Common myeloid progenitor, CD34-positive (primary cell): Measurements from ENCODE around the gene GLI1.
"Not testable (repeated sequence)": the region's sequence is repeated elsewhere in the genome, so short reads cannot be mapped to it uniquely, and the experiment has no call there.

Experiments used
- CTCF ChIA-PET: fragments of 350-600 bp; sonication (Branson Sonifier 250); formaldehyde crosslinking; loops from one replicate; lab custom pipeline; 2021; ENCODE audit warnings: antibody characterized with exemption; lab: Charles Lee
- POLR2A ChIA-PET: fragments of 350-600 bp; sonication (Branson Sonifier 250); formaldehyde crosslinking; loops from one replicate; lab custom pipeline; 2021; ENCODE audit warnings: antibody characterized with exemption; lab: Charles Lee
- DNase-seq, 3 donors: peaks; one replicate each; pipeline versions ENCODE4 v3.0.0 to v3.0.0-alpha.2; 2013
- H3K27ac ChIP-seq, 2 experiments: 1 replicate in 1 of 2; 2 replicates in 1 of 2; pipeline ENCODE4 v1.7.0; 2013; ENCODE audit warnings: inconsistent platforms in 2 of 2, low read length in 2 of 2, mild to moderate bottlenecking in 2 of 2, low read depth in 1 of 2, moderate library complexity in 1 of 2; ENCODE audit not compliant: severe bottlenecking in 2 of 2, insufficient read depth in 1 of 2, poor library complexity in 1 of 2
- H3K27me3 ChIP-seq, 5 experiments: replicated peaks in 2 of 5; 1 replicate in 3 of 5; 2 replicates in 2 of 5; pipeline versions ENCODE4 v1.6.1 to v1.7.0; 2013; ENCODE audit warnings: low read length in 4 of 5, mild to moderate bottlenecking in 2 of 5, moderate library complexity in 2 of 5, inconsistent platforms in 1 of 5; ENCODE audit not compliant: insufficient read depth in 5 of 5, control insufficient read depth in 4 of 5
- H3K36me3 ChIP-seq, 4 experiments: 1 replicate in 2 of 4; 2 replicates in 2 of 4; pipeline versions ENCODE4 v1.6.1 to v1.7.0; 2013; ENCODE audit warnings: low read length in 3 of 4, control low read depth in 1 of 4, mild to moderate bottlenecking in 1 of 4; ENCODE audit not compliant: control insufficient read depth in 4 of 4, insufficient read depth in 4 of 4
- H3K4me1 ChIP-seq, 4 experiments: 1 replicate in 3 of 4; 2 replicates in 1 of 4; pipeline versions ENCODE4 v1.6.1 to v1.7.1; 2013; ENCODE audit warnings: low read length in 3 of 4, mild to moderate bottlenecking in 3 of 4, control low read depth in 1 of 4, inconsistent platforms in 1 of 4, moderate library complexity in 1 of 4; ENCODE audit not compliant: control insufficient read depth in 4 of 4, insufficient read depth in 4 of 4; ENCODE audit errors: control extremely low read depth in 1 of 4
- H3K4me3 ChIP-seq, 7 experiments: 1 replicate in 4 of 7; 2 replicates in 3 of 7; pipeline versions ENCODE4 v1.5.1 to v1.7.0; 2013; ENCODE audit warnings: mild to moderate bottlenecking in 7 of 7, low read length in 6 of 7, moderate library complexity in 6 of 7, inconsistent platforms in 2 of 7, low read depth in 2 of 7, control low read depth in 1 of 7; ENCODE audit not compliant: insufficient read depth in 4 of 7, control insufficient read depth in 1 of 7; ENCODE audit errors: extremely low read depth in 1 of 7
- H3K9me3 ChIP-seq, 5 experiments: 1 replicate in 4 of 5; 2 replicates in 1 of 5; pipeline versions ENCODE4 v1.6.1 to v1.7.1; 2013; ENCODE audit warnings: low read length in 4 of 5, mild to moderate bottlenecking in 2 of 5, inconsistent platforms in 1 of 5, low read depth in 1 of 5, moderate library complexity in 1 of 5; ENCODE audit not compliant: control insufficient read depth in 4 of 5, insufficient read depth in 2 of 5; ENCODE audit errors: control extremely low read depth in 1 of 5
- WGBS: methylation state at CpG from one replicate; pipeline ENCODE4 v1.1.5; 2013; ENCODE audit not compliant: insufficient coverage; 5-methylcytosine and 5-hydroxymethylcytosine counted together

GLI1 gene

GRCh38 chr12:57419495-57419894, 40.1 kb upstream of the GLI1 start:
- DNase-seq, result no peak
- POLR2A ChIA-PET, result interaction anchor here (0.6 kb wide), 1 partner anchor 17 kb away, joined by 3 read pairs; no protein-coding TSS in a partner anchor
- peaks cover 0 to 5% (median 0%) of the 10 kb centered on the region in 4 experiments for H3K4me1 ChIP-seq
- 80% methylated on average over 1 of the region's 2 CpGs for WGBS
- no peak overlapping the region for H3K4me3 ChIP-seq
- H3K36me3 ChIP-seq, result peaks cover 2 to 14% (median 9%) of the 10 kb centered on the region in 4 experiments
- CTCF ChIA-PET, result interaction anchor here (0.6 to 2.4 kb wide), 6 partner anchors 8 to 297 kb away, joined by 3 to 8 read pairs (median 5); no protein-coding TSS in a partner anchor
- no peak overlapping the region for H3K27ac ChIP-seq
- H3K9me3 ChIP-seq, result no peaks in the 10 kb centered on the region
- H3K27me3 ChIP-seq, result no peaks in the 10 kb centered on the region

DNA sequence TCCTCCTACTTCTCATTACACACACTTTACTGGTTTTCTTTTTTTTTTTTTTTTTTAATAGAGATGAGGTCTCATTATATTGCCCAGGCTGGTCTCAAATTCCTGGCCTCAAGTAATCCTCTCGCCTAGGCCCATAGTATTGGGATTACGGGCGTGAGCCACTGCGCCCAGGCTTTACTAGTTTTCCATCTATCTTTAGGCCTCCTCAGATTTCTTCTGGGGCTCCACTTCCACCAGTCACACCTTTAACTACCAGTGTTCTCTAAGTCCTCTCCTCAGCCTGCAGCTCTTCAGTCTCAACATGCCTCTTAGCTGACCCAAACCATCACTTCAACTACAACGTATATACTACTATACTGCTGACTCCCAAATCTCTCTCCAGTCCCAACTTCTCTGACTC, 39.1 kb upstream of the GLI1 start:
- Histone ChIP-seq H3K27me3 (no peaks in the 10 kb centered on the region), H3K27ac (no peak overlapping the region), H3K4me1 (peaks cover 0 to 5% (median 0%) of the 10 kb centered on the region in 4 experiments), H3K9me3 (no peaks in the 10 kb centered on the region), H3K4me3 (no peak overlapping the region), H3K36me3 (peaks cover 2 to 14% (median 9%) of the 10 kb centered on the region in 4 experiments)
- POLR2A ChIA-PET, result no interaction called here
- CTCF ChIA-PET, result interaction anchor here (2.4 to 2.8 kb wide), 2 partner anchors 10 to 36 kb away, joined by 6 to 14 read pairs; no protein-coding TSS in a partner anchor
- DNase-seq, result no peak
- WGBS, result 96% methylated on average over 5 of the region's 5 CpGs

DNA sequence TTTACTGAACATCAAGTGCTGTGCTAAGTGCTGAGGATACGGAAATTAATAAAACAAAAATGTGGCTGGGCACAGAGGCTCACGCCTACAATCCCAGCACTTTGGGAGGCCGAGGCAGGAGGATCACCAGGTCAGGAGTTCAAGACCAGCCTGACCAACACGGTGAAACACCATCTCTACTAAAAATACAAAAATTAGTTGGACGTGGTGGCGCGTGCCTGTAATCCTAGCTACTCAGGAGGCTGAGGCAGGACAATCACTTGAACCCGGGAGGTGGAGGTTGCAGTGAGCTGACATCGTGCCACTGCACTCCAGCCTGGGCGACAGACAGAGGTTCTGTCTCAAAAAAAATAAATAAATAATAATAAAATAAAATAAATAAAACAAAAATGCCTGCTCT, 32.6 kb upstream of the GLI1 start:
- 97% methylated on average over 6 of the region's 10 CpGs for WGBS
- H3K27ac ChIP-seq, H3K9me3 ChIP-seq, H3K4me3 ChIP-seq, DNase-seq, H3K27me3 ChIP-seq, POLR2A ChIA-PET: not testable (repeated sequence)
- CTCF ChIA-PET, result interaction anchor here (0.7 to 1.8 kb wide), 3 partner anchors 8 to 32 kb away, joined by 3 to 8 read pairs (median 3); no protein-coding TSS in a partner anchor
- Histone ChIP-seq H3K36me3 (peaks cover 2 to 16% (median 8%) of the 10 kb centered on the region in 4 experiments), H3K4me1 (peaks cover 3 to 25% (median 15%) of the 10 kb centered on the region in 4 experiments)

GRCh38 chr12:57428965-57429364, 30.6 kb upstream of the GLI1 start:
- peak overlapping the region in 1 of 2 experiments; percentile 98 for H3K27ac ChIP-seq
- peaks cover 3 to 25% (median 15%) of the 10 kb centered on the region in 4 experiments for H3K4me1 ChIP-seq
- peaks cover 0 to 6% (median 4%) of the 10 kb centered on the region in 4 experiments for H3K36me3 ChIP-seq
- H3K4me3 ChIP-seq, result peak overlapping the region in 1 of 7 experiments; percentile 72
- POLR2A ChIA-PET, result interaction anchor here (0.6 kb wide), 1 partner anchor 29 kb away, joined by 3 read pairs; no protein-coding TSS in a partner anchor
- no peaks in the 10 kb centered on the region for H3K9me3 ChIP-seq
- CTCF ChIA-PET, result interaction anchor here (1.0 to 3.2 kb wide), 3 partner anchors 25 to 158 kb away, joined by 3 to 31 read pairs (median 3); partner anchors contain the start of gene INHBE
- no peaks in the 10 kb centered on the region for H3K27me3 ChIP-seq
- 92% methylated on average over 5 of the region's 6 CpGs for WGBS
- DNase-seq, result no peak

DNA sequence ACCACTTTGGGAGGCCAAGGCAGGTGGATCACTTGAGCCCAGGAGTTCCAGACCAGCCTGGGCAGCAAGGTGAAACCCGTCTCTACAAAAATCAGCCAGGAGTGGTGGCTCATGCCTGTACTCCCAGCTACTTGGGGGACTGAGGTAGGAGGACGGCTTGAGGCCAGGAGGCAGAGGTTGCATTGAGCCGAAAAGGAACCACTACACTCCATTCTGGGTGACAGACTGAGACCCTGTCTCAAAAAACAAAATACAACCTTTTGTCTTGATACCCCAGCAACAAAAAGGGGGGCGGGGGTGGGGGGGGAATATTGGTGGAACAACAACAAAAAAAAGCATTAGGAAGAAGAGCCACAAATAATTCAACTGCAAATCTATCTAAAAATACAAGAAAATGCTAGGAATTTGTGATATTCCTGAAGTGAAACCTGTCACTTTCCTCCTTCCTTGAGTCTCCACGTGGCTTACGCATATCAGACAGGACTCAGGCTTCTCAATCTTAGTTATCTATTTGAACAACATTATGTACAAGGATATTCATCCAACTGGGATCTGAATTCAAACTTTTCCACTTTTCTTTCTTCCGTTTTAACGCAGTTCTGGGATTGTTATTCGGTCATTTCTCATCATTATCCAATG, 30.0 kb upstream of the GLI1 start:
- Histone ChIP-seq H3K9me3 (no peaks in the 10 kb centered on the region), H3K36me3 (peaks cover 0 to 4% (median under 1%) of the 10 kb centered on the region in 4 experiments), H3K4me1 (peaks cover 3 to 31% (median 15%) of the 10 kb centered on the region in 4 experiments), H3K27ac (peak overlapping the region; percentile 96 to 98), H3K4me3 (peak overlapping the region in 6 of 7 experiments; percentile 71 to 86 (median 72)), H3K27me3 (no peaks in the 10 kb centered on the region)
- CTCF ChIA-PET, result interaction anchor here (0.6 to 3.2 kb wide), 7 partner anchors 20 to 158 kb away, joined by 3 to 31 read pairs (median 4); partner anchors contain the start of genes ARHGAP9 and INHBE
- POLR2A ChIA-PET, result interaction anchor here (0.6 to 1.1 kb wide), 3 partner anchors 10 to 90 kb away, joined by 3 read pairs; no protein-coding TSS in a partner anchor
- 13% methylated on average over 6 of the region's 9 CpGs for WGBS
- peak in 1 of 3 donors; percentile 15 for DNase-seq

GRCh38 chr12:57430112-57430930, 29.3 kb upstream of the GLI1 start:
- Histone ChIP-seq H3K4me1 (peaks cover 3 to 38% (median 21%) of the 10 kb centered on the region in 4 experiments), H3K27me3 (no peaks in the 10 kb centered on the region), H3K36me3 (peaks cover 0 to 4% (median under 1%) of the 10 kb centered on the region in 4 experiments), H3K27ac (peak overlapping the region; percentile 96 to 98), H3K9me3 (no peaks in the 10 kb centered on the region), H3K4me3 (peak overlapping the region; percentile 13 to 86 (median 72))
- CTCF ChIA-PET, result interaction anchor here (0.6 to 3.2 kb wide), 7 partner anchors 20 to 123 kb away, joined by 3 to 31 read pairs (median 4); partner anchors contain the start of genes ARHGAP9 and INHBE
- POLR2A ChIA-PET, result interaction anchor here (0.7 to 1.1 kb wide), 2 partner anchors 10 to 90 kb away, joined by 3 read pairs; no protein-coding TSS in a partner anchor
- 0% methylated on average over 26 of the region's 74 CpGs for WGBS
- DNase-seq, result peak in 1 of 3 donors; percentile 39
